Left kidney (tissue), 2 donors: ENCODE measurements around the gene SOCS6. TPM values are rescaled to one million over a fixed set of nuclear protein-coding genes. Genes with fewer than 3 reads are reported as not detected.

Experiments used
- DNase-seq: peaks from one replicate; pipeline ENCODE4 v3.0.0-alpha.2; 2013
- polyA plus RNA-seq: library from polyadenylated mRNA; unstranded; fragments of 120-200 nt; gene quantifications from one replicate; pipeline ENCODE4 v1.2.1, GENCODE V29; 2013; ENCODE audit not compliant: insufficient read length

SOCS6 gene
- polyA plus RNA-seq, 1 donor: 34.0 TPM

GRCh38 chr18:70287731-70288130 is 1.1 kb upstream of the SOCS6 start:
- DNase-seq: no peak

DNA sequence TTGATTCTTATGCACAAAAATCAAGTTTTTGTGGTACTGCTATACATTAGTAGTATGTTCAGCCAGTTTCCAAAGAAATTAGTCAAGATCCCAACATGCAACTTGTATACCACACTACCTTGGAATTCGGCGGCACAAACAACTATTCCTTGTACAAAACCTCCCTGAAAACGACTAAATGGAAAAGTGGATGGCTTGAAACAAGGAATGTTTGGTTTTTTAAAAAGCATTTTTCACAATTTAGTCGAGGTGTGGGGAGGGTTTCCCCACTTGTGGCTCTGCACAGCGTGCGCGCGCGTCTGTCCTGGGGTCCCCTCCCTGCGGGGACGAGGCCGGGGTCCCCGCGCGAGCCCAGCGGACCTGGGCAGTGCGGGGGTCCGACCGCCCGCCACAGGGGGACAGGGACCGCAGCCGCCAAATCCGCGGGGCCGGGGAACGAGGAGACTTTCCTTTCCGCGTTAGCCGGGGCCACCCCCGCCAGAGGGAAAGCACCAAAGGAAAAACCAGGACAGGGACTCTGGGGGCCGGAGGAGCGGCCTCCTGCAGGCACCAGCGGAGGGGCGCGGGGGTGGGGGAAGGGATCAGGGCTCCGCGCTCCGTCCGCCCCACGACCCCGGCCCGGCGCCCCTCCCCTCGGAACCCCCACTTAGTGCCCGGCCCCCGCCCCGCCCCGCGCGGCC is 534 bp upstream of the SOCS6 start:
- DNase-seq: no peak

GRCh38 chr18:70289351-70290312 is 787 bp downstream of the SOCS6 start:
- DNase-seq: no peak

DNA sequence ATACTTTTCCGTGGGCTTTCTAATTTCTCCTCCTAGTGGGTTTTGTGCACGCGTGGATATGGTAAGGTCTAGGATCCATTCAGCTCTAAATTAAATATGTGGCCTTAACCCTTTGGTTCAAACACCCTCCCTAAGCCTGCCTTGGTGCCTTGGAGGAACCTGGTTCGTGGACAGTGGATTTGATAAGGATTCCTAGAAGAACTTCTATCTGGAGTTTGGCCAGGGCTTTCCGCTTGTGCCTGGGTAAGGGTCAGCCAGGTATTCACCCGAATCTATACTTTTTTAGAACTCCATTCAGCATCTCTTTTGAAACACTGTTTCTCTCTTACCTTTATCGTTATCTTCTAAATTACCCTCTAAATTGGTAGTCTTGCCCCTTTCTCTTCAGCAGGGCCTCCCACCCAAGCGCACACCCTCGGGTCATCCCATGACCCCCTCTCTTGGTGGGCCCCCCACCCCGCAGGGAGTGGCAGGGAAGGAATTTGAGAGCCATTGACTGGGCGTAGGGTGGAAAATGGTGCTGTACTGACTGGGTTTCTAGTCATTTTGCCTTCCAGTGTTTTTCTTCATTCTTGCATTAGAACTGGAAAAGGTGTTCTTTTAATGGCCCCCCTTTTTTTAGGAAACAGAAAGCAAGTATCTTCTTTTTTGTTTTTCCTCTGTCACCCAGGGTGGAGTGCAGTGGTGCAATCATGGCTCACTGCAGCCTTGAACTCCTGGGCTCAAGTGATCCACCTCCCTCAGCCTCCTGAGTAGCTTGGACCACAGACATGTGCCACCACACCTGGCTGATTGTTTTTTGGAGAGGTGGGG is 1.8 kb downstream of the SOCS6 start:
- no peak for DNase-seq

DNA sequence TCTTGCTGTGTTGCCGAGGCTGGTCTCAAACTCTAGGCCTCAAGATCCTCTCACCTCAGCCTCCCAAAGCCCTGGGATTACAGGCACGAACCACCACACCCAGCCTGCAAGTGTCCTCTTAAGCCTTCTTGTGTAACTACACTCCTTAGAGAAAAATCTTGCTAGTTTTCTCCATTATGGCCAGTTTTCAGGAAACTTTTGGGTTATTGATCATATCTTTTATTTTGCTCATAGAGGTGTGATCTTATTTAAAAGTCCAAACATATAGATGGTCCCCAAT is 2.4 kb downstream of the SOCS6 start:
- no peak for DNase-seq

DNA sequence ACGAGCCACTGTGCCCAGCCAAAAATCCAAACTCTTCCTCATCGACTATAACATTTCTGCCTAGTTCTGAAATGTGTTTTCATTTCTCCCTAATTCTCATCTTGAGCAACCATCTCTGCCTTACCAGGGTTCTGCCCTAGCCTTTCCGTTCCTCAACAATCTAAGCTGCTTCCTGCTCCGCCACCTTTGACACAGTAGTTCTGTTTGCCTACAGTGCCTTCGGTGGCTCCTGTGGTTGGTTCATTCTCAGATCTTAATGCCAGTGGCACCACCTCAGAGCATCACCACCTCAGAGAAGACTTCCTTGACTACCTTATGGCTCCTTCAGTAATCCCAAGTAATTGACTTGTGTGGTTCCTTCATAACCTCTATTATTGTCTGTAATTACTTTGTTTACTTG is 3.8 kb downstream of the SOCS6 start:
- no peak for DNase-seq

GRCh38 chr18:70293166-70293565 is 4.3 kb downstream of the SOCS6 start:
- no peak for DNase-seq

- DNase-seq: no peak
Observed at GRCh38 chr18:70294471-70295191, 5.8 kb downstream of the SOCS6 start.

- no peak for DNase-seq
Observed at GRCh38 chr18:70295192-70296188, 6.6 kb downstream of the SOCS6 start.

DNA sequence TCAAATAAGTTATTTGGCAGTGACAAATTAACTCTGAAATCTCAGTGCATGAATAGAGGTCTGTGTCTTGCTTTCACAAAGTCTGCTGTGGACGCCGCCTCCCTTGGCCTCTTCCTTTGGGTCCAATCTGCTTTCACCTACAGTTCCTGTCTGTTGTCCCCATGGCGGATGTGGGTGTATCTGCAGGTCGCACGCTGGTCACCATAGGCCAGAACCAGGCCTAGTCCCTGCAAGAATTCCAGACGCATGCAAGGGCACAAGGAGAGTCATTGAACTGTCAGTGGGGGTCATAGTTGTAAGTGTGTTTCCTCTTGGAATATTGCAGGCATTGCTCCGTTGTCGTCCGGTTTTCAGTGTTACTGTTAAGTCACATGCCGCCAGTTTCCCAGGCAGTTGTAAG is 7.4 kb downstream of the SOCS6 start:
- DNase-seq: no peak

DNA sequence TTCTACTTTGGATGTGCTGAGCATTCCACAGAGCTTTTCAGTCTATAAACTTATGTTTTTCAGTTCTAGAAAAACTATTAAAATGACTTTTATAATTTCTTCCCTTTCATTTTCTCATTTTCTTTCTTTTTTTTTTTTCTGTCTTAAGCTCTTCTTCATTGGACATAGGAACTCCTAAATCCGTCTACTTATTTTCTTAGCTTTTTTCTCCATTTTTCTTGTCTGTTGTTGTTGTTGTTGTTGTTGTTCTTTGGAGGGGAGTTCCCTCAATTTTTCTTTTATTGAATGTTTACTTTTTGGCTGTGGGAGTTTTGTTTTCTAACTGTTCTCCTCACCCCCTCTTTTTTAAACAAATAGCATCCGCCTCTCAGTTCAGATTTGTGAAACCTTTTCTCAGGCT is 7.9 kb downstream of the SOCS6 start:
- no peak for DNase-seq

- no peak for DNase-seq
Observed at GRCh38 chr18:70299393-70299792, 10.5 kb downstream of the SOCS6 start.

DNA sequence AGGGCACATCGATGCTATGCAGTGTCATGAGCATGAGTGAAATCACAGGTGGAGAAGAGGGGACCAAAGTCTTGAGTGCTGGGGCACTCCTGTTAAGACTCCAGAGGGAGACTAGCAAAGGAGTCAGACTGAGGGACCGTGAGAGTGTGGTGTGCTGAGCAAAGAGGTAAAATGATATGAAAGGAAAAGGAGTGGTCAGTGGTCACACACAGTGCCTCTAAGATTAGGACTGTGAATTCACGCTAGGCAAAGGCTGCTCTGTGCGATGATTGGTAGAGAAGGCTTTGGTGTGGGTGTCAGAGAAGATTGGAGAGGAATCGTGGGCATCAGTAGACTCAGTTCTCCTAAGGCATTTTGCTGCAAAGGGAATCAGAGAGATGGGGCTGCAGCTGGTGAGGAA is 12.8 kb downstream of the SOCS6 start:
- no peak for DNase-seq

DNA sequence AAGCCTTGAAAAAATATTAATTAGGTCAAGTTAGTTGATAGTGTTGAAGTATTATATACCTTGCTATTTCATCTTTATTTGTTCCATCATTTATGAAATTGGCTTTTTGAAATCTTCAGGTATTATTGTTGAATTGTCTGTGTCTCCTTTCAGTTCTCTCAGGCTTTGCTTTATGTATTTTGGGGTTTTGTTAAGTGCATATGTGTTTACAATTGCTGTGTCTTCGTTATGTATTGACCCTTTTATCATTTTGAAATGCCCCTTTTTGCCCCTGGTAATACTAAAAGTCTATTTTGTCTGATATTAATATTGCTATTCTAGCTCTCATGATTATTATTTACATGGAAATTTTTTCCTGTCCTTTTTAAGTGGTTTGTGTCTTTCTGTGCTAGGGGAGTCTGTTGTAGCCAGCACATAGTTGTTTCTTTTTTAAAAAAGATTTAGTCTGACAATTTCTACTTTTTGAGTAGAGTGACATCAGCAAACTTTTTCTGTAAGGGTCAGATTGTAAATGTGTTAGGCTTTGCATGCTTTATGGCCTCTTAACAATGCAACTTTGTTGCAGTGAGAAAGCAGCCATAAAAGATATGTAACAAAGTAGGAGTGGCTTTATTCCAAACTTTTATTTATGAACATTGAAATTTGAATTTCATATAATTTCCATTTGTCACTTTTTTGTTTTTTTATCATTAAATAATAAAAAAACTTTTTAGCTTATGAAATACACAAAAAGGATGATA is 19.9 kb downstream of the SOCS6 start:
- no peak for DNase-seq

DNA sequence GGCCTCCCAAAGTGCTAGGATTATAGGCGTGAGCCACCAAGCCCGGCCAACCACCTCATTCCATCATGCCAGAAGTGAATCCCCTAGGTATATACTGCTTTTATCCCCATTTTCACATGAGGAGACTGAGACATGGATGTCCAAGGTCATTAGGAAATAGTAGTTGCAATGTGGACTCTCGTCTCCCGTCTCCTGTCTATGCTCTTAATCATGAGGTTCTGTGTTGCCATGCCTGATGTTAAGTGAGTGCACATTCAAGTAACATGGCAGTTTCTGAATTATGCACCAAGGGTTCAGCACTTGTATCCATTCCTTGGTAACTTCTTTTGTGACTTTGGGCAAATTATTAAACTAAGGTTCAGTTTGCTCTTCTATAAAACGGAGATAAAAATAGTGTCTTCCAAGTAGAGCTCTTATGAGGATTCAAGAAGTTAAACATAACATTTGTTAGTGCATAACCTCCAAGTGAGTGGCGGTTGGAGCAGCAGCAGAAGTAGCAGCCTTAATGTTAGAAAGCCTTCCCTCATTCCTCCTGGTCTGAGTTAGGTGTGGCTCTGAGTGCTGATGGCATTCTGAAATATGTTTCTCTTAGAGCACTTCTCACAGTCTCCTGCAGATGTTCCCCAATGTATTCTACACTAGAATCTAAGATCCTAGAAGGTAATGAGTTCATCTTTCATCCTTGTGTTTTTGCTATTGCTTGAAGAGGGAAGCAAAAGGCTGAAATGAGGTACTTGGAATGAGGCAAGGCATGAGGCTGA is 21.9 kb downstream of the SOCS6 start:
- no peak for DNase-seq

- DNase-seq: no peak
Observed at GRCh38 chr18:70311726-70312125, 22.9 kb downstream of the SOCS6 start.

DNA sequence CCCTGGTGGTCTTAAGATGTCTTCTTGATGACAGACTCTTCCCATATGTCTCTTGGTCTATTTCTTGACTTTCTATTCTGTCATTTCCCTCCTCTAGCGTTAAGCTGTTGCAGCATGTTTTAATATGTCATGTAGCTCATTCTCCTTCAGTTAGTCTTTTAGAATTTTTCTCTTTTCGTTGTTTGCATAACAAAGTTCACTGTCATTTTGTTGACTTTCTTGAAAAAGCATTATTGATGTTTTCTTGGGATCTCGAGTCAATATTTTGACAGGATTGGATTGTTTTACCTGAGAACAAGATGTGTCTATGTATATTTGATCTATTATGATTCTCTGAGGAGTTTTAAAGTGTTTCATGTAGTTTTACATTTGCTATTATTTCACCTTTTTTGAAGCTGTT is 24.8 kb downstream of the SOCS6 start:
- no peak for DNase-seq

DNA sequence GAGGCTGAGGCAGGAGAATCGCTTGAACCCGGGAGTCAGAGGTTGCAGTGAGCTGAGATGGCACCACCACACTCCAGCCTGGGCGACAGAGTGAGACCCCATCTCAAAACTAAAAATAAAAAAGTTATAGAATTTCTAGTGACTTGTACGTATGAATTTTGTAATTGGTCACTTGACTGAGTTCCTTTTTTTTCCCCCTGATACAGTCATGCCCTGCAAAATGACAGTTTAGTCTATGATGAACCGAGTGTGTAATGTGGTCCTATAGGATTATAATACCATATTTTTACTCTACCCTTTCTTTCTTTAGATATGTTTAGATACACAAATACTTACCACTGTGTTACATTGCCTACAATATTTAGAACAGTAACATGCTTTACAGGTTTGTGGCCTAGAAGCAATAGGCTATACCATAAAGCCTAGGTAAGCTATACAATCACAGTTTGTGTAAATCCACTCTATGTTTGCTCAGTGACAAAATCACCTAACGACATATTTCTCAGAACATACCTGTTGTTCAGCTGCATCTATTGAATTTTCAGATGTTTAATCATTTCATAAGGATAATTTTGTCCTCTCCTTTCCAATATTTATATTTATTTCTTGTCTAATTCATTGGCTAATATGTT is 25.4 kb downstream of the SOCS6 start:
- DNase-seq: no peak

GRCh38 chr18:70319187-70319586 is 30.3 kb downstream of the SOCS6 start:
- DNase-seq: no peak
